Stimulated activated CD4-positive, alpha-beta T cell treated with anti-CD3 and anti-CD28 coated beads, Interleukin-1b, Interleukin-23, amount 100 ng/mL, for 1 hour (primary cell): ENCODE data around the gene RIN2.

ENCODE experiments used
- DNase-seq, 2 donors: peaks; one replicate each; pipeline ENCODE4 v3.0.0-alpha.2; 2020; ENCODE audit warnings: low read depth in 2 of 2

RIN2 gene

DNA sequence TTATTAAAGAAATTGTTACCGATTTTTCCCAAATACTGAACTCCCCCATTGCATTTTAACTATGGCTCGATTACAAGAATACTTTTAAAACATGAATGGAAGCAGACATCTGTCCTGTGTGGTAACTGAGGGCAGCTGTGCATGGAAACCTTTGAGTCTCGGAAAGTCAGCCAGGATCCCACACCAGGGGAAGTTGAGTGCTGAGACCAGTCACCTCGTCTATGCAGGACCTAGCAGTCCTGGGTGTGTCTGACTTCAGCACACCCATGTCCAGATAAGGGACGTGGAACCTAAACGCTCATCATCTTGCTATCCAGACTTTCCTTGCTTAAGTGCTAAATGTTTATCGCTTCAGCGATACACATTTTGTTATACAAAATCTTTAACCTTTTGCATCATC lies 6.1 kb downstream of the RIN2 start:
- DNase-seq: no peak

DNA sequence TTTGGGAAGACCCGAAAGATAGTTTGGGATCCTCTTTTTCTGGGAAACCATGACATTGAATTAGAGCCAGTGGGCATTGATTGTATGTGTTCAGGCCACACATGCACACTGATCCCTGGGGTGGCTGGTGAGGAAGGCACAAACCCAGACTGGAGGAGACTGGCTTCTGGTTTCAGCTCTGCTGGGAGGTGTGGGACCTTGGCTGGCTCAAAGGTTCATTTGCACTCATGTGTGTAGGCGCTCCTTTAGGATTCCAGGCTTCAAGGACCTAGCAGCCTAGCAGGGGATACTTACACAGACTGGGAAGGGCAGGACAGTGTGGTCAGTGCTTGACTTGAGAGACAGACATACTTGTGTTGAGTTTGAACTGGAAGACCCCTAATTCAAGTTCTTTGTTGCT lies 7.2 kb downstream of the RIN2 start:
- no peak for DNase-seq

DNA sequence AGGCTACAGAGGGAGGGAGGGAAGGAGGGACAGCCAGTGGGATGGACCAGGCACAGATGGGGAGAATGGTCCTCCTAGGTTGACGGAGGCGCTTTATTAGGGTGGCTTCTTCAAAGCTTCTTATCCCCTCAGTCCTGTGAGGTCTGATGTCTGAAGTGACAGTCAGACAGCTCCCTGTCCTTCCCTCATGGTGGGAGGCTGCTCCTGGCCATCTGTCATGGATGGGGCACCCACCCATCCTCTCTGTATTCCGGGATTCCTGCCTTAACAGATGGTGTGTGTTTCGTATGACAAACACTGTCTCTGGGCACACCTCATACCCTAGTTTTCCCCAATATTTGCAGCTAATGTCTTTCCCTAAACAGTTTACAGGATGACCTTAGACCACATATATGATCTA lies 7.9 kb downstream of the RIN2 start:
- no peak for DNase-seq

DNA sequence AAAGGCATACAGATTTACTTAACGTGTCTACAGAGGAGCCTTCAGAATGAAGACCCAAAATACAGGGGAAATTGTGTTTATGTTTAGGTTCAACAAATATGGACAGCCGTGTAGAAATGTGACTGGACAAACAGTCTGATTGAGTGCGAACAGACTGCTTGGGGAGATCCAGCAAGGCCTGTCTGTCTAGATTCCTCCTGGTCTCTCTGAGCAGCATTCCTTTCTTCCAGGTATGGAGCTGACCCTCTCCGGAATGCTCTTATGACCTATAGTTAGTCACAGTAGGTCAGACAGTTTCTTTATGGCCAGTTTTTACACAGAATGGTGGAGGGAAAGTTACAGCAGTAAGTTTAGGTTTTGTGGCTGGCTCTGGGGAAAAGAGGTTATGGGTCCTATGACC lies 9.0 kb downstream of the RIN2 start:
- DNase-seq: no peak

DNA sequence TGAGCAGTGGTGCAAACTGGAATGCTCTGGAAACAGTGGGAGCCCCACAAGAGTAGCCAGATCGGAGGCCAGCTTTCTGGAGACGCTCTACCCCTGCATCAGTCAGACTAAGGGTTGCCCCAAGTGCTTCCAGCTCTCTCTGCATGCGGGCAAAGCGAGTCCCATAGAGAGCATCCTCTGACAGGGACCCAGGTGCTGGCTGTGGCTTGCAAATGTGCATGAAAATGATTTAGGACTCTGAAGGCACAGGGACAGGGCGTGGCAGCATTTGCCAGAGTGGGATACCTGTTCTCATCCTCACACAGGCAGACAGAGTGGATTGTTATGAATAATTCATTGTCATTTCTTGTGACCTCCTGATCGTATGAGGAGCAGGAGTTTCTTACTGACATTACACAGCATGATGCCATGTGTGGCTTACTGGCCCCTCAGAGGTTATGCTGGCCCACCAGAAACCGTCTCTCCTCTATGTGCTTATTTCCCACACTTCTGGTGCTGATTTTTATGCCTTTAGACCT lies 10.3 kb downstream of the RIN2 start:
- no peak for DNase-seq

DNA sequence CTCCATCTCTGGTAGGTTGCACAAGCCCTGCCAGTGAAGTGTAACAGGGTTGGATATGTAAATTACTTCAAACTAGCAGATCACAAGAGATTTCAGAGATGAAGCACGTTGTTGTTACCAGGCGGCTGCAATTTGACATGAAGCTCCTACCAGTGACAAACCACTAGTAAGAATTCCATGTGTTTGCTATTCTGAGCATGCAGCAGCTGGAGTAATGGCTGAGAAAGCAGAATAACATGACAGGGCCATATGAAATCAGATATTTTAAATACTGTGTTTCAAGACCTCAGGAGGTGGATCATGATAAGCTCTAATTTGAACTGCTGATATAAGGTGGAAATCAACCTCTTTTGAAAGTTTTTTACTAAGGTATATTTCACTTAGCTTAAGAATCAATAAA lies 11.4 kb downstream of the RIN2 start:
- DNase-seq: no peak

DNA sequence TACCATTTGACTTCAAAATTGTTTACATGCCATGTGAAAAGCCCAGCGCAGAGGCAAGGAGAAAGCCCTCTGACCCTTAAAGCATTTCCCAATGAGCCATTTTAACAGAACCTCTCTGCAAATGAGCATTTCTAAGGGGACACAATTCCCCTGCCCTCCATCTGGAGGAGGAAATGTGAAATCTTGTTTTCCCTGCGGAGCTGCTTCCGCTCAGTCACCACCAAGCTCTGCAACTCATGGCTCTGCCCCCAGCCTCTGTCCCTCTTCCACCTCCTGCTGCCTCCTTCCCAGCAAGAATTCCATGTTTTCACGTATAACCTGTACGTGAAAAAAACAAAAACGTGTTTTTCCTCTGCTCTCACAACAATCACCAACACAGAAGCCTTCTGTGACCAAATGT lies 12.3 kb downstream of the RIN2 start:
- DNase-seq: no peak

DNA sequence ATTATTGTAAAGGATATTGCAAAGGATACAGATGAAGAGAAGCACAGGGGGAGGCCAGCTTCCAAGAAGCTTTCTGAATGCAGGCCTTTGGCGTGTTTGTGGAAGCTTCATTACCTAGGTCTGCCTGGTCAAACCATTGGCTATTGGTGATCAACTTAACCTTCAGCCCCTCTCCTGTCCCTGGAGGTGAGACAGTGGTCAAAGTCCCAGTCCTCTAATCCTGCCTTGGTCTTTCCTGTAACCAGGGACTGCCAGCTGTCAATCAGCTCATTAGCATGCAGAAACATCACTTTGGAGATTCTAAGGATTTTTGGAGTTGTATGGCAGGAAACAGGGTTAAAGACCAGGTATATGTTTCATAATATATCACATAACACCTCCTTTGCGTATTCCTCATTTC lies 13.0 kb downstream of the RIN2 start:
- DNase-seq: no peak

DNA sequence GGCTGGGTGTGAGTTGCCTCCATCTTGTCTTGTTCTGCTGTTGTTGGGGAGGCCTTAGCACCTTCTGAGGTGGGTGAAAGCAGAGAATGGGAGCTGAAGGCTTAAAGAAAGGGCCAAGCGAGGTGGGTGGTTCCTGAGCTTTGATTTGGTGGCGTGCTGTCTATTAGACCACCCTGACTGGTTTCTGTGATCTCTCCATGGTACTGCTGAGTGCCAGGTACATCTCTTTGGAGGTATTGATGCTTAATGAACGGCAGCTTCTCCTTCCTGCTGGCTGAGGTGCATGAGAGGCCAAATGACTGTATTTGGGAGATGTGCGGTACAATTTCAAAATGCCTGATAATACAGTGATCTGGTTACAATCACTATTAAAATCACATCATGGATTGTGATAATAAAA lies 15.4 kb downstream of the RIN2 start:
- no peak for DNase-seq

DNA sequence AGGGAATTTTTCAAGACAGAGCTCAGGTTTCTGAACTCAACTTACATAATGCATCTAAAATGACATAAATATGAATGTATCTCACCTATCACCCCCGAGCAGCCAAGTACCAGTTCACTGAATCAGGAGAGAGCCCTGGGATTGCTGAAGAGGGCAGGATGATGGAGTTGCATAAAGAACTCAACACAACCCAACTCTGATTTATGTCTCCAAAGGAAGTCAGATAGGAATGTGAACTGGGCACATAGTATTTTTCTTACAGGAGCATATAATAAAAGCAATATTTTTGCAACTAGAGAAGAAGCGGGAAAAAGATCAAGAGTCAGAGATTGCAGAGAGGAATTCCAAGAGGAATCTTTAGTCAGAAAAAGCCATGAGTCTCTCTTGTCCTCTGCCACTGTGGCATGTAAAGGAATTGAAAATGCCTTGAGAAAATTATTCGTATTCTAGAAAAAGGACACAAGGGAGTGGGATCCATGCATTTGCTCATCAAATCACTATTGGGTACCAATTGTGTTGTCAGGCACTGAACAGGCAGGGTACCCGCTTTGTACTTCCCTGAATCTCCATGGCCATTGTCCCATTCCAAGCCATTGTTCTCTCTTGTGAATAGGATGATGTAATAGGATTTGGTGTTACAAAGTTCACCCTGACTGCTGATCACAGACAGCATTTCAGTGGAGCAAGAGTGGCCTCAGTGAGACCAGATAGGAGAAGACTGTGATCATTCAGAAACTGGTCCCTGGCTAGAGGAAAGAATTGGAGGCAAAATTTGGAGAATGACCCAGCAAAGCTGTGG lies 16.3 kb downstream of the RIN2 start:
- DNase-seq: no peak

DNA sequence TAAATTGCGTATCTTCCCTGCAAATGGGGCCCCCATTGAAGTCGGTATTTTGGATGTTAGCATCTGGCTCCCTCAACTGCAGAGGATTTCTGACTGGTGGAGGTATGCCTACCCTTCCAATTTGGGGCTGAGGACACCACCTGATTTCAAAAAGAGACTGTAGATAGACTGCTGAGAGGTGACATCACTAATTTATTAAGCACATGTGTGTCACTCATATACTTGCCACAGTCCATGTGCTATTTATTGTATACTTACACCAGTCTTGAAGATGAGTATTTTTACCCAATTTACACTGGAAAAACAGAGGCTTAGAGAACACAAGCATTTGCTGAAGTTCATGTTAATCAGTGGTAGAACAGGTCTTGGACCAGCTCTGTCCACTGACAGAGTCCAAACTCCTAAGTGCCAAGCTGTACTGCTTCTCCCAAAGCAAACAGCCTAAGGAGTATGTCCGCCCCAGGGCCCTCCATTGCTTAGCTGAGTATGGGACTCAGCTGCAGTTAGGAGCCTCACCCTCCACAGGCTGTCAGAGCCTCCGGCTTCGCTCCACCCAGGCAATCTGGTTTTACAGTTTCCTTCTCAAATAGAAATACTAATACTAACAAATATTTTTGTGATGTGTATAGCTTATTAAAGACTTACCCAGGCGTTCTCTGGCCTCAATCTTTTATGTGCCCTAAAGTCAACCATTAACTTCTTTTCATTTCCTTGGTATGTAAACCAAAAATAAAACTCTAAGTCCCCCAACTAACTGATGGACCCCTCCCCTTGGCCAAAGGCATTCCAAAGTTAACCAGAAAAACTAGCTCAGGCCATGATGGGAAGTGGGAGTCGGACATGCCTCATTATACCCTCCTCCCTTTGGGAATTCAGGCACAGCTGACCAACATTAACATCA lies 17.5 kb downstream of the RIN2 start:
- DNase-seq: no peak

DNA sequence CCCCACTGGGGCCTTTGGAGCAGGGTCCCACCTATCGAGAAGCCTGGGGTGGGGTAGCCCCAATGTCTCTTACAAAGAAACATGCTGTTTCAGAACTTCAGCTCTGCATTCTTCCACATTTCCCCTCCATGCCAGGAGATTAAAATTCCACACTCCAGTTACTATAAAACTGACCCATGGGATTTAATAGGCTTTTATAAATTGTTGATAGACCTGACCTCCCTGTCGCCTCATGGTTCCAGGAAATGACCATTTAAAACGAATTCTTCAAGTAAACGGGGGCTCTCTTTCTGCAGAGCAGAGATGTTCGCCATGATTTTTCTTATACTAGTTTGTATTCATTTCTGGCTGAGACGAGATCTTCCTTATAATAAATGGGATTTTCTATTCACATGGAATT lies 19.3 kb downstream of the RIN2 start:
- no peak for DNase-seq

DNA sequence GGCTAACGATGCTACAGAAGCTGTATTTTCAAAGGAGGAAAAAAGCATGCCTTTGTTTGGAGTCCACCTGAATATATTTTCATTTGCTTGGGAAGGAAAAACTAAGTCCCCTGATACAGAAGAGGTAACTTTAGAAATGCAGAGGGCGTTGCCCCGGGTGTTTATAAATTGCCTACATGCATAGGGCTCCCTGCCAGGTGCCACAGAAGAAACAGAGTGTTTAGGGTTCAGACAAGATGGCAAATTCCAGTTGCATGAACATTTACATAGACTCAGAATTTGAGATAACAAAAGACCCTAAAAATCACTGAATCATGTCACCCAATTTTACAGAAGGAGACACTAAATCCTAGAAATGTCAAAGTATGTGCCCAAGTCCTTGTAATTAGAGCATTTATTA lies 19.9 kb downstream of the RIN2 start:
- DNase-seq: no peak

DNA sequence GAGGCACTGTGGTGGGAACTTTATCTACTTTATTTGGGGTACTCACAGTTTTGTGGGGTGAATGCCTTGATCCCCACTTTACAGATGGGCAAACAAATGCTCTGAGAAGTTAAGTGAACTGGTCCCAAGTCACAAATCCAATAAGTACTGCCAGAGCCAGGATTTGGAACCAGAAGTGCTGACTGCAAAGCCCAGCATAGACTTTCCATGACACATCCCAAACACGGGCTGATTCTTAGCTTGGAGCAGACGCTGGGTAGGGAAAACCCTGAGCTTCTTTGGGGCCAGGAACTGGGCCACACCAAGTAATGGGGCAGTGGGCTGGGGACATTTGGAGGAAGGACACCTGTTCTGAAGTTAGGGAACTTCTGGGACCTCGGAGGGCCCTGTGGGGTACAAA lies 20.3 kb downstream of the RIN2 start:
- DNase-seq: no peak

DNA sequence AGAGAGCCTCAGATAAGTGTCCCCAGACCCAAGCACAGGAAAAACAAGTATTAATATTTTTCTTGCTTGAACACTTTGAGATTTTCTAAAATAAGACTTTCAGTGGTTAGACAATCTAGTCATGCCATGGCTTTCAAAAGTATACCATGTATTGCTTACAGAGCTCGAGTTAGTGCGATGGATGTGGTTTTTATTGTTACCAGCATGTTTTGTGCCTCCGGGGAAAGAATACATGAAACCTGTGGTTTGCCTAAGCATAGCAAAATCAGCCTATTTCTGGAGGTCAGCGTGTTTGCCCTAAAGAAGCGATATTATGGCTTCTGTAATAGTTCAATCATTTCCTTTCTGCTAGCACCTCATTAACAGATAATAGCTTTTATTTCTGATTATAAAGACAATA lies 21.6 kb downstream of the RIN2 start:
- no peak for DNase-seq

DNA sequence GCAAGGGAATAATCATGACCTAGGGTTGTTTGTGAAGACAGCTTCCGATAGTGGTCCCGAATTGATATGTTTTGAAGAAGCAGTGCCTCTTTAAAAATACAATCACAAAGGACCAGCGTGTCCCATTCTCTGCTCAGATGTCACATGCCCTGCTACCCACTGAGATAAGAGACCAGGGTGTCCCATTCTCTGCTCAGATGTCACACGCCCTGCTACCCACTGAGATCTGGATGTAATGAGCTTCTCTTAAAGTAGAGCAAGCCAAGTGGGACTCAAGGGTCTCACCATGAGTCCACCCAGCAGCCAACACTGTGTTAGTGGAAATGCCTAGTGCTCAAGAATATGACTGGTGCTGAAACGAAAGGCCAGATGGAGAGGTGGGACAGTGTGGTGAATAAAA lies 22.2 kb downstream of the RIN2 start:
- no peak for DNase-seq

DNA sequence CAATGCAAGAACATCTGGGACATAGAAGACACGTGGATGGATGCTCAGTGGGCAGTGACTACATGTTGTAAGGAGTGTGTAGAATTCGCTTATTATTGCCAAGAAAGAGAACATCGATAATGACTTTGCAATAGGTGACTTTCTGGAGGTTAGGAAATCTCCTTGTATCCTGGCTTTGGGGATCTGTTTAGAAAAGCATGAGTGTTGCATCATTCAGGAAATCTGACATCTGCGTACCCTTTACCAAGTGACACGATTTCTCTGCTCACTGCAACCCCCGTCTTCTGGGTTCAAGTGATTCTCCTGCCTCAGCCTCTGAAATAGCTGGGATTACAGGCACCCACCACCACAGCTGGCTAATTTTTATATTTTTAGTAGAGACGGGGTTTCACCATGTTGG lies 23.2 kb downstream of the RIN2 start:
- DNase-seq: no peak

DNA sequence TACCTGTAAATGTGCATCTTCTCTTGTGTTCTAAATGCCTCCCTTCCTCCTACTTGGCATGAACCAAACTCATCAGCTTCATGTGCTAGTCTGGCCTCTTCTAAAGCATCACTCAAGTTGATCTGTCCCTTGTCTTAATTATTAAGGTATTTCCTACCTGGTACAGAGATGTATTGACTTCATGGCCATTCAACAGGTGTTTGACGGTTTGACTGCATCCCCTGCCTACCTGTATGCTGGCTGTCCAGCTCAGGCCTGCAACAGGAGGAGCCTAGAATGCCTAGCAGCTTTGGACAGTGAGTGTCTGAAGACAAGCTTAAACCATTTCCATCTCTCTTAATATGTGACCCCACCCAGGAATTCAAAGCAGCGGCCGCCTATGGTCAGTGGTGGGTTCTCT lies 24.6 kb downstream of the RIN2 start:
- DNase-seq: no peak

DNA sequence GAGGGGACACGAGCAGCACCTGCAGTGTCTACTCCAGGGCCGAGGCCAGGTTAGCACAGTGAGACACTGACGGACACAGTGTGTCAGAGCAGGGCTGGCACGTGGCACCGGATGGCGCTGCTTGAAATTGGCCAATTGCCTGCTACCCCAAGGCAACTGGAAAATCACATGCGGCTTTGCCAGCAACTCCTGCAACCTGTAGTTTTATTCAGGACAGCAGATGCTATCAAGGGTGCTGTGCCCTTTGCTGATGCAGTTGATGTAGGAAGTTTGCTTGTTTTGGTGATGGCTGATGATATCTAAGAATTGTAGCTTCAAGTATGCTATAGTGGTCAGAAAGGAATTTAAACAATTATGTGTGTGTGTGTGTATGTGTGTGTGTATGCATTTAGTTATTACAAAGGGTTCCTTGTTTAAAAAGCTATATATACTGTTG lies 25.9 kb downstream of the RIN2 start:
- no peak for DNase-seq

DNA sequence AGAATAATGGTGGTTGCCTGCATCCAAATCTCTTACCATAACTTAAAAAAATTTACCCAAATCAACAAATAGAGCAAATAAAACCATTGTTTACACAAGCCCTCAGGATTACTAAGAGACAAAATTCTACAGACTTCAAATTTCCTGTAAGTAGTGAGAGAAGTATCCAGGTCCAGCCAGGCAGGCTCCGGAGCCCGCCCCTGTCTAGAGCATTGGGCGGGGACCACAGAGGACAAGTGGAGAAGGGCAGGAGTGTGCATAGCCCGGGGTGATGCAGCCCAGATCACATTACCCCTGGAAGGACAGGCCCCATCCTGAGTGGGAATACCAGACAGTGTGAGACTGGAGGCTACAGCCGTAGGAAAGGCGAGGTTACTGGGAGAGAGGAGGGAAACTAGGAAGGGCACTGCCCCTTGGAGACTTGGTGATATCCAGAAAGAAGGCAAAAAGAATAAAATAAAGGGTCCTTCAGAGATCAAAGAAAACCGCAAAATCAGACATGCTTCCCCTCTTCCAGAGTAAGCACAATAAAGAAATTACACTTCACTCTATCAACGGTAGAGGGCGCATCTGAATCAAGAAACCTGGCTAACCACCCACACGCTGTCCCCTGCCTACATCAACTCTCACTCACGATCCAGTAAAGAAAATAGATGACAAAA lies 26.6 kb downstream of the RIN2 start:
- no peak for DNase-seq

DNA sequence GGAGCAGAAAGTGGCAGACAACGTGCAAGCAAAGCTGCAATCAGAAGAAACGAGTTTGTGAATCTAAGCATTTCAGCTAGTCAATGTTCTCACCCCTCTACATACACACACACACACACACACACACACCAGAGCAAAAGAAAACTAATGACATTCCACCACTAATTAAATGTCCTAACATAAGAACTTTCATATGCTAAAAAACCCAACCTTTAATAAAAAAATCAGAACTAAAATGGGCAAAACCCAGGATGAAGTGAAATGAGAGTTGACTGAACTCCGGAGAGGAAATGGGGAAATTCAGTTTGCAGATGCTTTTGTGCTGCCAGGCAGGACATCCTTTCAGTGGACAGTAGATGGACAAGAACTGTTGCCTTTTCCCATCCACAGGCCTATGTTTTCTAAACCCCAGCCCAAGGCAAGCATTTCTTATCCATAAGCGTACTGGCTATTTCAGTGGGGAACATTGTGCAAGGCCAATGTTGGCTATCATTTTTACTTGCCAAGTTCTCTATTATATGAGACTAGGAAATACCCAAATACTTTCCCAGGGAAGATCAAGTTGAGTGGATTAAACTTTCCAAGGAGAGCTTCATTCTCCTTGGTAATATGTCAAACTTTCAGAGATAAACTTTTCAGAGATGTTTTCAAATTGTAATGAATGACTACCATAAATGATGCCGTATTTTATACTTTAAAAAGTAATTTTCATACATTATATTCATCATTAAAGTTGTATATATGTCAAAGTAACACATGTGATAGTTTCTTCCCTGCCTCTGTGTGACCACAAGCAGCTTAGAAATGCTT lies 27.3 kb downstream of the RIN2 start:
- DNase-seq: no peak

DNA sequence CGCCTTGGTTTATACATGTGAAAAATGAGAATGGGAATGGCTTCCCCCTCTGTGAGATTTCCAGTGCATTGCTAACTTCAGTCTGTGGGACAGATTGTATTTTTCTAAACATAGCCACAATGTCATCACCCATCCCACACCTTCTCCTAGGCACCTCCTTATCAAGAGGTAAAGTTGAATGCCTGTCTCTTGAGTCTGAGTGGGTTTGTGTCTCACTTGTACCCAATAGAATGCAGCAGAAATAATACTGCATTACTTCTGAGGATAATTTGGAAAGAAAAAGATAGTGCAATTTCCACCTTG lies 27.9 kb downstream of the RIN2 start:
- DNase-seq: no peak
